ENCODE results near the gene PRELP.

The PRELP gene

GRCh38 chr1:203479646-203480045 is 4.0 kb downstream of the PRELP start:
- Histone ChIP-seq H3K4me1 (ENCODE audit: control insufficient read depth, insufficient read depth, low read length) (peaks cover 3% of the 10 kb centered on the region; the same call in 1 of the 2 replicates), H3K4me3 (ENCODE audit: low read depth, low read length) (no peak overlapping the region), H3K36me3 (ENCODE audit: control insufficient read depth in 2 of 2, insufficient read depth in 1 of 2, low read length in 2 of 2) (no peaks in the 10 kb centered on the region), H3K27ac (ENCODE audit: extremely low read depth, low read depth, low read length) (no peak overlapping the region), H3K9me3 (ENCODE audit: control insufficient read depth, insufficient read depth, low read depth, low read length) (no peaks in the 10 kb centered on the region)
- ChIA-PET POLR2A (no interaction called here), CTCF (interaction anchor here (0.5 to 1.9 kb wide), 6 partner anchors 9 to 1871 kb away, joined by 3 to 11 read pairs (median 4); no protein-coding TSS in a partner anchor)
- TF ChIP-seq ZFHX2 (tag by site-specific recombination; conservative IDR thresholded peaks at IDR 0.05) (no peak), HOXC10 (CRISPR knock-in tag; IDR thresholded peaks at IDR 0.05) (no peak), ZNF549 (tag by site-specific recombination; IDR thresholded peaks at IDR 0.05) (no peak), GLI4 (tag by site-specific recombination; IDR thresholded peaks at IDR 0.05) (no peak), ZNF366 (tag by site-specific recombination; conservative IDR thresholded peaks at IDR 0.05) (no peak), ZNF24 (tag by site-specific recombination; IDR thresholded peaks at IDR 0.05) (no peak), ZNF146 (tag by site-specific recombination; IDR thresholded peaks at IDR 0.05) (no peak), ZNF677 (tag by site-specific recombination; IDR thresholded peaks at IDR 0.05) (no peak), ZNF837 (tag by site-specific recombination; IDR thresholded peaks at IDR 0.05) (no peak), KLF7 (tag by site-specific recombination; IDR thresholded peaks at IDR 0.05; ENCODE audit: borderline replicate concordance) (no peak), ZNF560 (tag by site-specific recombination; IDR thresholded peaks at IDR 0.05; ENCODE audit: borderline replicate concordance) (no peak), ZNF211 (tag by site-specific recombination; IDR thresholded peaks at IDR 0.05; ENCODE audit: low read depth) (no peak)
- TF ChIP-seq, protein P1, sequence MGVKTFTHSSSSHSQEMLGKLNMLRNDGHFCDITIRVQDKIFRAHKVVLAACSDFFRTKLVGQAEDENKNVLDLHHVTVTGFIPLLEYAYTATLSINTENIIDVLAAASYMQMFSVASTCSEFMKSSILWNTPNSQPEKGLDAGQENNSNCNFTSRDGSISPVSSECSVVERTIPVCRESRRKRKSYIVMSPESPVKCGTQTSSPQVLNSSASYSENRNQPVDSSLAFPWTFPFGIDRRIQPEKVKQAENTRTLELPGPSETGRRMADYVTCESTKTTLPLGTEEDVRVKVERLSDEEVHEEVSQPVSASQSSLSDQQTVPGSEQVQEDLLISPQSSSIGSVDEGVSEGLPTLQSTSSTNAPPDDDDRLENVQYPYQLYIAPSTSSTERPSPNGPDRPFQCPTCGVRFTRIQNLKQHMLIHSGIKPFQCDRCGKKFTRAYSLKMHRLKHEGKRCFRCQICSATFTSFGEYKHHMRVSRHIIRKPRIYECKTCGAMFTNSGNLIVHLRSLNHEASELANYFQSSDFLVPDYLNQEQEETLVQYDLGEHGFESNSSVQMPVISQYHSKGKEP (tag by site-specific recombination; IDR thresholded peaks at IDR 0.05), result no peak

- Histone ChIP-seq H3K4me3 (ENCODE audit: low read depth, low read length) (no peak overlapping the region), H3K4me1 (ENCODE audit: control insufficient read depth, insufficient read depth, low read length) (peaks cover 3% of the 10 kb centered on the region; the same call in 1 of the 2 replicates), H3K27ac (ENCODE audit: extremely low read depth, low read depth, low read length) (no peak overlapping the region), H3K9me3 (ENCODE audit: control insufficient read depth, insufficient read depth, low read depth, low read length) (no peaks in the 10 kb centered on the region), H3K36me3 (ENCODE audit: control insufficient read depth in 2 of 2, insufficient read depth in 1 of 2, low read length in 2 of 2) (no peaks in the 10 kb centered on the region)
- CTCF ChIA-PET, result interaction anchor here (0.5 to 1.9 kb wide), 6 partner anchors 138 to 1871 kb away, joined by 3 to 5 read pairs (median 4); no protein-coding TSS in a partner anchor
- TF ChIP-seq ZNF302 (tag by site-specific recombination; IDR thresholded peaks at IDR 0.05; ENCODE audit: low read depth), result no peak
- no peak for TF ChIP-seq SCRT1 (tag by site-specific recombination; IDR thresholded peaks at IDR 0.05; ENCODE audit: borderline replicate concordance)
- no peak for TF ChIP-seq ZNF791 (tag by site-specific recombination; IDR thresholded peaks at IDR 0.05)
- TF ChIP-seq ZNF248 (tag by site-specific recombination; IDR thresholded peaks at IDR 0.05), result no peak
- TF ChIP-seq ZSCAN23 (tag by site-specific recombination; IDR thresholded peaks at IDR 0.05), result no peak
- TF ChIP-seq PRDM2 (tag by site-specific recombination; IDR thresholded peaks at IDR 0.05; ENCODE audit: borderline replicate concordance), result no peak
- TF ChIP-seq, protein P2, sequence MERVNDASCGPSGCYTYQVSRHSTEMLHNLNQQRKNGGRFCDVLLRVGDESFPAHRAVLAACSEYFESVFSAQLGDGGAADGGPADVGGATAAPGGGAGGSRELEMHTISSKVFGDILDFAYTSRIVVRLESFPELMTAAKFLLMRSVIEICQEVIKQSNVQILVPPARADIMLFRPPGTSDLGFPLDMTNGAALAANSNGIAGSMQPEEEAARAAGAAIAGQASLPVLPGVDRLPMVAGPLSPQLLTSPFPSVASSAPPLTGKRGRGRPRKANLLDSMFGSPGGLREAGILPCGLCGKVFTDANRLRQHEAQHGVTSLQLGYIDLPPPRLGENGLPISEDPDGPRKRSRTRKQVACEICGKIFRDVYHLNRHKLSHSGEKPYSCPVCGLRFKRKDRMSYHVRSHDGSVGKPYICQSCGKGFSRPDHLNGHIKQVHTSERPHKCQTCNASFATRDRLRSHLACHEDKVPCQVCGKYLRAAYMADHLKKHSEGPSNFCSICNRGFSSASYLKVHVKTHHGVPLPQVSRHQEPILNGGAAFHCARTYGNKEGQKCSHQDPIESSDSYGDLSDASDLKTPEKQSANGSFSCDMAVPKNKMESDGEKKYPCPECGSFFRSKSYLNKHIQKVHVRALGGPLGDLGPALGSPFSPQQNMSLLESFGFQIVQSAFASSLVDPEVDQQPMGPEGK (tag by site-specific recombination; IDR thresholded peaks at IDR 0.05), result no peak
- no peak for TF ChIP-seq ZNF76 (tag by site-specific recombination; IDR thresholded peaks at IDR 0.05; ENCODE audit: borderline replicate concordance, low read depth)
- POLR2A ChIA-PET, result interaction anchor here (0.8 kb wide), 1 partner anchor 138 kb away, joined by 3 read pairs; no protein-coding TSS in a partner anchor
These were observed 4.5 kb downstream of the PRELP start for GRCh38 chr1:203480084-203480483.
